Liver (tissue), 9 donors: ENCODE data around the gene NUP205. TPM values are rescaled to one million over a fixed set of nuclear protein-coding genes. Genes with fewer than 3 reads are reported as not detected.

Source experiments
- DNase-seq: peaks from one replicate; pipeline ENCODE4 v3.0.0-alpha.2; 2017; ENCODE audit warnings: low spot score
- H3K27ac ChIP-seq, 2 donors: one replicate each; pipeline ENCODE4 v1.7.0; 2013; ENCODE audit warnings: inconsistent platforms in 2 of 2, low read length in 2 of 2, control low read depth in 1 of 2, low read depth in 1 of 2, mild to moderate bottlenecking in 1 of 2
- H3K27me3 ChIP-seq, 4 donors: one replicate each; pipeline versions ENCODE4 v1.6.1 to v1.7.0; 2013; ENCODE audit warnings: low read length in 3 of 4, inconsistent platforms in 1 of 4, mild to moderate bottlenecking in 1 of 4, moderate library complexity in 1 of 4; ENCODE audit not compliant: control insufficient read depth in 4 of 4, insufficient read depth in 4 of 4
- H3K36me3 ChIP-seq, 4 donors: one replicate each; pipeline versions ENCODE4 v1.6.1 to v1.7.0; 2013; ENCODE audit warnings: low read length in 3 of 4, mild to moderate bottlenecking in 3 of 4, low read depth in 1 of 4, moderate library complexity in 1 of 4; ENCODE audit not compliant: control insufficient read depth in 4 of 4, insufficient read depth in 3 of 4
- H3K4me1 ChIP-seq, 4 donors: one replicate each; pipeline versions ENCODE4 v1.6.1 to v1.7.0; 2013; ENCODE audit warnings: low read length in 3 of 4, mild to moderate bottlenecking in 3 of 4, moderate library complexity in 1 of 4; ENCODE audit not compliant: control insufficient read depth in 4 of 4, insufficient read depth in 4 of 4
- H3K4me3 ChIP-seq, 3 donors: one replicate each; pipeline versions ENCODE4 v1.6.1 to v1.7.0; 2013; ENCODE audit warnings: low read length in 3 of 3, control low read depth in 1 of 3, low read depth in 1 of 3, mild to moderate bottlenecking in 1 of 3
- H3K9ac ChIP-seq, 2 donors: one replicate each; pipeline ENCODE4 v1.7.0; 2013; ENCODE audit warnings: low read length in 2 of 2, mild to moderate bottlenecking in 2 of 2, moderate library complexity in 2 of 2, control low read depth in 1 of 2, low read depth in 1 of 2
- H3K9me3 ChIP-seq, 4 donors: one replicate each; pipeline versions ENCODE4 v1.6.1 to v1.7.0; 2013; ENCODE audit warnings: low read length in 3 of 4; ENCODE audit not compliant: control insufficient read depth in 4 of 4
- CTCF ChIP-seq: fragments of 150-350 bp; IDR thresholded peaks from 2 replicates; pipeline ENCODE4 v1.5.1; 2017; ENCODE audit warnings: improper control_type of control experiment, low read depth, low read length; ENCODE audit not compliant: missing input control
- EGR1 ChIP-seq, 2 donors: IDR thresholded peaks; 2 replicates each; pipeline ENCODE4 v1.6.1; 2016 to 2018; ENCODE audit warnings: antibody characterized with exemption in 2 of 2, low read depth in 2 of 2
- FOXA1 ChIP-seq: IDR thresholded peaks from 2 replicates; pipeline ENCODE4 v1.6.1; 2016; ENCODE audit warnings: antibody characterized with exemption
- FOXA2 ChIP-seq: IDR thresholded peaks from 2 replicates; pipeline ENCODE4 v1.6.1; 2016; ENCODE audit warnings: antibody characterized with exemption
- GABPA ChIP-seq, 2 donors: IDR thresholded peaks in 1 of 2; conservative IDR thresholded peaks in 1 of 2; 2 replicates each; pipeline ENCODE4 v1.6.1; 2016; ENCODE audit warnings: antibody characterized with exemption in 2 of 2, mild to moderate bottlenecking in 1 of 2, moderate library complexity in 1 of 2
- HNF4A ChIP-seq, 2 donors: conservative IDR thresholded peaks; 2 replicates each; pipeline ENCODE4 v1.6.1; 2016; ENCODE audit warnings: antibody characterized with exemption in 2 of 2, mild to moderate bottlenecking in 2 of 2
- JUND ChIP-seq, 2 donors: IDR thresholded peaks; 2 replicates each; pipeline ENCODE4 v1.6.1; 2016; ENCODE audit warnings: antibody characterized with exemption in 2 of 2
- NR2F2 ChIP-seq: IDR thresholded peaks from 2 replicates; pipeline ENCODE4 v1.6.1; 2016; ENCODE audit warnings: antibody characterized with exemption
- RAD21 ChIP-seq, 2 donors: IDR thresholded peaks; 2 replicates each; pipeline ENCODE4 v1.6.1; 2016; ENCODE audit warnings: antibody characterized with exemption in 2 of 2, mild to moderate bottlenecking in 2 of 2
- REST ChIP-seq: IDR thresholded peaks from 2 replicates; pipeline ENCODE4 v1.6.1; 2016; ENCODE audit warnings: antibody characterized with exemption, mild to moderate bottlenecking
- TAF1 ChIP-seq: conservative IDR thresholded peaks from 2 replicates; pipeline ENCODE4 v1.6.1; 2016; ENCODE audit warnings: antibody characterized with exemption, mild to moderate bottlenecking
- YY1 ChIP-seq: IDR thresholded peaks from 2 replicates; pipeline ENCODE4 v1.6.1; 2016; ENCODE audit warnings: antibody characterized with exemption, mild to moderate bottlenecking
- ZBTB33 ChIP-seq: IDR thresholded peaks from 2 replicates; pipeline ENCODE4 v1.6.1; 2016; ENCODE audit warnings: antibody characterized with exemption
- WGBS: extraction: QIAGEN DNeasy Blood & Tissue Kit; methylation state at CpG from one replicate; pipeline ENCODE4 v1.1.7; 2013; 5-methylcytosine and 5-hydroxymethylcytosine counted together
- polyA plus RNA-seq, 2 donors: library from polyadenylated mRNA; stranded (reverse) in 1 of 2; unstranded in 1 of 2; fragments of 200-250 nt in 1 of 2; fragments of >200 nt in 1 of 2; fragmentation: Nextera tagmentation in 1 of 2; extraction: Ambion mirVana in 1 of 2; gene quantifications; one replicate each; pipeline versions ENCODE4 v1.2.1 to v1.2.3, GENCODE V29; 2013 to 2015
- total RNA-seq, 2 donors: library from RNA; depleted of rRNA; stranded (reverse); fragments of >200 nt; gene quantifications; one replicate each; pipeline ENCODE4 v1.2.3, GENCODE V29; 2014
- TF ChIP-seq, protein P1 (sequence below): IDR thresholded peaks from 2 replicates; pipeline ENCODE4 v1.6.1; 2016; ENCODE audit warnings: antibody characterized with exemption
- donor health status: healthy.
- donor health status: healthy.
- donor health status: healthy.
- donor health status: healthy.
- donor health status: healthy.

NUP205 gene
- total and polyA plus RNA-seq, 4 donors, result 6.3 to 27.8 (median 12.0) TPM

DNA sequence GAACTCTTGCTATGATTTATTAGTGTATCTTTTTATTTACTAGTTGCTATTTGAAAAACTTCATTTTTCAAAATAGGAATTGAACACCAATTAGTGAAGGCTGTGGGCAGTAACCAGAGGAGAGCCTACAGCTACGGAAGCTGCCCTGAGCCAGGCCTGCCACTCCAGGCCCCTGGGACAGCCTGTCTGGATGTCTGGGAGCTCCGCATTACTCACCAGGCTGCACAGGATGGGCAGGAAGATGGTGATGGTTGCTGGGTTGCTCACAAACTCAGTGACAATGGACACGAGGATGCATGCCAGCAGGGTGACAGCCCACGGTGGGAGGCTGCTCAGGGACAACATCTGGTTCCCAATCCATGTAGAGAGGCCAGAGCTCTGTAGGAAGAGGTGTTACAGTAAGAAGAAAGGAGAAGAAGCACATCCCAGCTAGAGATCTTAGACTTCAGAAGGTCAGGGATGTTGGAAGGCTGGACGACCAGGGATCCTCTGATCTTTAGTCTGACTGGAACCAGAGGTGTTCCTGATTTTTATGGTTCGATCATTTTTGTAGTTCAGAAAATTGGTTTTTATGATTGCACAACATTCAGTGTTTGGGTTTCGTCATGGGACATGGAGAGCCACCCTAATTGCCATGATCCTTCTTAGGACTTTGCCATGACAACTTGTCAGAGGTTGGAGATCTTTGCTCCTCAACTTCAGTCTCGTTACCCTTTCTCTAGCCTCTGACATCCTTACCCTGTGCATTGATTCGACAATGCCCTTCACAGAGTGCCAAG lies 127.8 kb downstream of the NUP205 start:
- WGBS, result 87% methylated on average over 9 of the region's 9 CpGs
- H3K27ac ChIP-seq, result no peak overlapping the region
- TF ChIP-seq FOXA2, result no peak
- TF ChIP-seq HNF4A (conservative IDR thresholded peaks at IDR 0.05), result no peak
- TF ChIP-seq JUND (IDR thresholded peaks at IDR 0.05), result no peak
- TF ChIP-seq, protein P1, sequence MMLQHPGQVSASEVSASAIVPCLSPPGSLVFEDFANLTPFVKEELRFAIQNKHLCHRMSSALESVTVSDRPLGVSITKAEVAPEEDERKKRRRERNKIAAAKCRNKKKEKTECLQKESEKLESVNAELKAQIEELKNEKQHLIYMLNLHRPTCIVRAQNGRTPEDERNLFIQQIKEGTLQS, result no peak
- TF ChIP-seq TAF1, result no peak
- TF ChIP-seq NR2F2, result no peak
- TF ChIP-seq ZBTB33, result no peak
- no peak for TF ChIP-seq CTCF
- TF ChIP-seq EGR1 (IDR thresholded peaks at IDR 0.05; ENCODE audit: low read depth in 2 of 2), result no peak
- no peak for TF ChIP-seq GABPA (IDR thresholded peaks at IDR 0.05 in 1 of 2, conservative IDR thresholded peaks at IDR 0.05 in 1 of 2)
- H3K27me3 ChIP-seq, result no peaks in the 10 kb centered on the region
- H3K4me3 ChIP-seq, result no peak overlapping the region
- no peak for DNase-seq
- H3K4me1 ChIP-seq, result peaks cover 0 to 4% (median 0%) of the 10 kb centered on the region in 4 donors
- H3K9me3 ChIP-seq, result no peaks in the 10 kb centered on the region
- no peaks in the 10 kb centered on the region for H3K36me3 ChIP-seq
- no peak overlapping the region for H3K9ac ChIP-seq

GRCh38 chr7:135687466-135687865 lies 129.7 kb downstream of the NUP205 start:
- Histone ChIP-seq H3K36me3 (peaks cover 0 to 9% (median 3%) of the 10 kb centered on the region in 4 donors), H3K27me3 (no peaks in the 10 kb centered on the region), H3K9ac (no peak overlapping the region), H3K9me3 (no peaks in the 10 kb centered on the region), H3K27ac (no peak overlapping the region), H3K4me3 (no peak overlapping the region), H3K4me1 (peaks cover 0 to 4% (median 0%) of the 10 kb centered on the region in 4 donors)
- 43% methylated on average over 1 of the region's 1 CpG for WGBS
- DNase-seq, result no peak
- no peak for TF ChIP-seq JUND (IDR thresholded peaks at IDR 0.05)
- no peak for TF ChIP-seq NR2F2
- TF ChIP-seq YY1, result no peak
- TF ChIP-seq RAD21 (IDR thresholded peaks at IDR 0.05), result no peak
- no peak for TF ChIP-seq REST
- TF ChIP-seq FOXA1, result no peak
- TF ChIP-seq, protein P1, result no peak
- no peak for TF ChIP-seq FOXA2
- no peak for TF ChIP-seq ZBTB33
